CD14-positive monocyte (primary cell): ENCODE data around the gene GATA3. TPM values are rescaled to one million over a fixed set of nuclear protein-coding genes. Genes with fewer than 3 reads are reported as not detected.

Source experiments
- DNase-seq, 3 donors: peaks; one replicate each; pipeline ENCODE4 v3.0.0-alpha.2; 2011 to 2022
- H2AFZ ChIP-seq: 2 replicates; pipeline ENCODE4 v1.6.0; 2012; ENCODE audit warnings: mild to moderate bottlenecking, low read depth, low read length, inconsistent platforms; ENCODE audit not compliant: insufficient read depth, poor library complexity, severe bottlenecking
- H3K27ac ChIP-seq, 2 donors: 1 replicate in 1 of 2; 2 replicates in 1 of 2; pipeline ENCODE4 v1.5.1; 2012 to 2013; ENCODE audit warnings: low read length in 2 of 2, control low read depth in 1 of 2, inconsistent platforms in 1 of 2, low read depth in 1 of 2, mild to moderate bottlenecking in 1 of 2
- H3K27me3 ChIP-seq, 2 donors: one replicate each; pipeline versions ENCODE4 v1.6.0 to v1.6.1; 2011 to 2013; ENCODE audit warnings: low read length in 2 of 2; ENCODE audit not compliant: control insufficient read depth in 2 of 2, insufficient read depth in 2 of 2
- H3K36me3 ChIP-seq, 2 donors: replicated peaks in 1 of 2; 1 replicate in 1 of 2; 2 replicates in 1 of 2; pipeline versions ENCODE4 v1.5.1 to v1.6.1; 2012 to 2013; ENCODE audit warnings: low read length in 2 of 2, control low read depth in 1 of 2, inconsistent platforms in 1 of 2, mild to moderate bottlenecking in 1 of 2; ENCODE audit not compliant: insufficient read depth in 2 of 2, control insufficient read depth in 1 of 2
- H3K4me1 ChIP-seq, 2 donors: 1 replicate in 1 of 2; 2 replicates in 1 of 2; pipeline versions ENCODE4 v1.5.1 to v1.6.1; 2012 to 2013; ENCODE audit warnings: low read length in 2 of 2, control low read depth in 1 of 2, inconsistent platforms in 1 of 2, mild to moderate bottlenecking in 1 of 2, moderate library complexity in 1 of 2; ENCODE audit not compliant: insufficient read depth in 2 of 2, control insufficient read depth in 1 of 2
- H3K4me2 ChIP-seq: replicated peaks from 2 replicates; pipeline ENCODE3; 2012; ENCODE audit warnings: low read length, moderate library complexity, mild to moderate bottlenecking; ENCODE audit not compliant: poor library complexity, severe bottlenecking; ENCODE audit errors: extremely low read depth
- H3K4me3 ChIP-seq, 3 experiments: fragments of 200-600 bp in 1 of 3; sonication (generic) in 1 of 3; replicated peaks in 1 of 3; 1 replicate in 2 of 3; 2 replicates in 1 of 3; pipeline ENCODE4 v1.5.1; 2011 to 2013; ENCODE audit warnings: low read length in 3 of 3, mild to moderate bottlenecking in 3 of 3, control low read depth in 2 of 3, low read depth in 2 of 3, inconsistent platforms in 1 of 3, moderate library complexity in 1 of 3
- H3K79me2 ChIP-seq: 2 replicates; pipeline ENCODE4 v1.6.0; 2012; ENCODE audit warnings: mild to moderate bottlenecking, control low read depth, inconsistent platforms, low read length, moderate library complexity; ENCODE audit not compliant: insufficient read depth
- H3K9ac ChIP-seq: 2 replicates; pipeline ENCODE4 v1.6.0; 2017; ENCODE audit warnings: low read length, mild to moderate bottlenecking; ENCODE audit not compliant: insufficient read depth, poor library complexity, severe bottlenecking
- H3K9me3 ChIP-seq, 2 donors: replicated peaks in 1 of 2; 1 replicate in 1 of 2; 2 replicates in 1 of 2; pipeline versions ENCODE4 v1.5.1 to v1.6.1; 2012 to 2013; ENCODE audit warnings: low read length in 2 of 2, control low read depth in 1 of 2; ENCODE audit not compliant: control insufficient read depth in 1 of 2, insufficient read depth in 1 of 2
- H4K20me1 ChIP-seq: 2 replicates; pipeline ENCODE4 v1.6.0; 2012; ENCODE audit warnings: mild to moderate bottlenecking, low read length, control low read depth, moderate library complexity; ENCODE audit not compliant: insufficient read depth
- H3K27ac Mint-ChIP-seq, 7 donors: one replicate each; pipeline ENCODE4 v1.8.0; 2020; ENCODE audit warnings: mild to moderate bottlenecking in 7 of 7, mixed read lengths in 7 of 7, moderate library complexity in 6 of 7, inconsistent platforms in 2 of 7
- H3K27me3 Mint-ChIP-seq, 3 donors: one replicate each; pipeline ENCODE4 v1.8.0; 2021 to 2022; ENCODE audit warnings: low read depth in 3 of 3, mild to moderate bottlenecking in 3 of 3, mixed read lengths in 3 of 3, moderate library complexity in 3 of 3, inconsistent platforms in 1 of 3
- H3K36me3 Mint-ChIP-seq, 2 donors: one replicate each; pipeline ENCODE4 v1.8.0; 2020; ENCODE audit warnings: mixed read lengths in 2 of 2, inconsistent platforms in 1 of 2, mild to moderate bottlenecking in 1 of 2
- H3K4me1 Mint-ChIP-seq: one replicate; pipeline ENCODE4 v1.8.0; 2020; ENCODE audit warnings: mild to moderate bottlenecking, mixed read lengths
- H3K4me3 Mint-ChIP-seq, 2 donors: one replicate each; pipeline ENCODE4 v1.8.0; 2020; ENCODE audit warnings: mild to moderate bottlenecking in 2 of 2, mixed read lengths in 2 of 2, moderate library complexity in 1 of 2
- H3K9me3 Mint-ChIP-seq, 7 donors: one replicate each; pipeline ENCODE4 v1.8.0; 2020 to 2022; ENCODE audit warnings: mixed read lengths in 7 of 7, mild to moderate bottlenecking in 6 of 7, moderate library complexity in 6 of 7, inconsistent platforms in 2 of 7
- CTCF ChIP-seq: fragments of 200-600 bp; IDR thresholded peaks from one replicate; pipeline ENCODE4 v1.8.0; 2022; ENCODE audit warnings: antibody characterized with exemption, mild to moderate bottlenecking
- WGBS: methylation state at CpG from one replicate; pipeline ENCODE4 v1.1.5; 2013; ENCODE audit warnings: missing lambda C conversion rate; ENCODE audit not compliant: insufficient coverage; 5-methylcytosine and 5-hydroxymethylcytosine counted together
- intact Hi-C, 2 donors: fragments of 100-400 bp; cut with micrococcal nuclease; formaldehyde crosslinking; loops; one replicate each; pipeline versions ENCODE4 v1.15.0 to v1.15.1; 2023
- polyA plus RNA-seq, 3 donors: library from polyadenylated mRNA; depleted of rRNA in 1 of 3; unstranded in 2 of 3; stranded (reverse) in 1 of 3; fragments of 300-500 nt in 2 of 3; fragments of >200 nt in 1 of 3; fragmentation: Illumina TruSeq in 2 of 3; gene quantifications; 1 replicate in 2 of 3; 2 replicates in 1 of 3; pipeline ENCODE4 v1.2.3, GENCODE V29; 2012 to 2021

GATA3 gene
- polyA plus RNA-seq, 3 donors, result 0.07 to 0.08 TPM; not detected in 1

DNA sequence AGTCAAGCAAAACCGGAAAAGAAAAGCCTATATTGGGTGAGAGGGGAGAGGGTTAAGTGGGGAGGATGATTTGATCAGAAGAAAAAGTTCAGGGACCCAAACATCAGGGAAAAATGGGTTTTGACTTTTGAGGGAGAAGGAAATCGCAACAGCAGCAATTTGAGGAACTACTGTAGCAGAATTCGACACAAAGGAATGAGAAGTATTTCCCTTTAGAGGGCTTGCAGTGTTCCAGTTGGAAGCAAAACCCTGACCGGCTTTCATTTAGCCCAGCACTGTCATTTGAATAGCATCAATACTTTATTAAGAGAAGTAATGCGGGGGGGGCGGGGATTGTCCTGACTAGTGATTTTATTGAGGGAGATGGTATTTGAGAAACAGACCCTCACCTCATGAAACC lies 37.2 kb upstream of the GATA3 start:
- 61% methylated on average over 3 of the region's 6 CpGs for WGBS
- Mint-ChIP-seq H3K27me3 (peaks cover 0 to 9% (median 3%) of the 10 kb centered on the region in 3 donors), H3K36me3 (peaks cover 28 to 32% of the 10 kb centered on the region in 2 donors), H3K4me1 (no peaks in the 10 kb centered on the region), H3K9me3 (no peaks in the 10 kb centered on the region), H3K4me3 (no peak overlapping the region), H3K27ac (no peak overlapping the region)
- H3K79me2 ChIP-seq, result no peaks in the 10 kb centered on the region
- intact Hi-C loops, result no loop called here
- no peaks in the 10 kb centered on the region for H3K4me1 ChIP-seq
- no peaks in the 10 kb centered on the region for H4K20me1 ChIP-seq
- H3K4me3 ChIP-seq, result no peak overlapping the region
- H3K27ac ChIP-seq, result no peak overlapping the region
- no peaks in the 10 kb centered on the region for H3K27me3 ChIP-seq
- no peak overlapping the region for H3K9ac ChIP-seq
- H3K9me3 ChIP-seq, result no peaks in the 10 kb centered on the region
- DNase-seq, result no peak
- H2AFZ ChIP-seq, result no peak overlapping the region
- H3K36me3 ChIP-seq, result peaks cover 21 to 36% of the 10 kb centered on the region in 2 donors
- no peak overlapping the region for H3K4me2 ChIP-seq
- no peak for TF ChIP-seq CTCF

- WGBS, result 88% methylated on average over 3 of the region's 4 CpGs
- peaks cover 24 to 38% (median 34%) of the 10 kb centered on the region in 3 donors for H3K27me3 Mint-ChIP-seq
- Histone ChIP-seq H3K36me3 (no peaks in the 10 kb centered on the region), H3K4me1 (no peaks in the 10 kb centered on the region), H2AFZ (no peak overlapping the region), H3K9me3 (no peaks in the 10 kb centered on the region), H3K27me3 (peaks cover 5 to 21% of the 10 kb centered on the region in 2 donors), H3K4me2 (no peak overlapping the region), H4K20me1 (no peaks in the 10 kb centered on the region), H3K9ac (no peak overlapping the region), H3K79me2 (no peaks in the 10 kb centered on the region), H3K27ac (no peak overlapping the region), H3K4me3 (no peak overlapping the region)
- TF ChIP-seq CTCF, result no peak
- H3K36me3 Mint-ChIP-seq, result no peaks in the 10 kb centered on the region
- no peak for DNase-seq
- H3K27ac Mint-ChIP-seq, result no peak overlapping the region
- H3K4me3 Mint-ChIP-seq, result no peak overlapping the region
- intact Hi-C loops, result no loop called here
- H3K4me1 Mint-ChIP-seq, result peaks cover 5% of the 10 kb centered on the region
- H3K9me3 Mint-ChIP-seq, result peaks cover 0 to 6% (median 0%) of the 10 kb centered on the region in 7 donors
These were observed 31.2 kb upstream of the GATA3 start for GRCh38 chr10:8023321-8023720.
